GM12891 (cell line): ENCODE results near the gene POPDC2.
A peak's percentile ranks its signal among the peaks of the same experiment; 100 is the strongest.

Experiments
- DNase-seq: peaks from one replicate; pipeline ENCODE4 v3.0.0; 2011; ENCODE audit warnings: low spot score; ENCODE audit not compliant: insufficient read length
- FAIRE-seq: peaks from 2 replicates; lab custom pipeline; 2011; peaks lifted over from hg19 to GRCh38; lab: Jason Lieb, UNC
- PAX5 ChIP-seq: IDR thresholded peaks from 2 replicates; pipeline ENCODE4 v1.6.1; 2011; ENCODE audit warnings: low read length, moderate library complexity, mild to moderate bottlenecking; ENCODE audit not compliant: insufficient read depth, severe bottlenecking
- POLR2A ChIP-seq: IDR thresholded peaks from 2 replicates; pipeline ENCODE4 v1.6.1; 2011; ENCODE audit warnings: low read depth, low read length, control low read depth
- POLR2AphosphoS5 ChIP-seq: IDR thresholded peaks from 2 replicates; pipeline ENCODE4 v1.6.1; 2011; ENCODE audit warnings: low read depth, low read length, control low read depth
- POU2F2 ChIP-seq: IDR thresholded peaks from 2 replicates; pipeline ENCODE4 v1.6.1; 2011; ENCODE audit warnings: low read depth, mild to moderate bottlenecking, control low read depth, low read length, moderate library complexity
- SPI1 ChIP-seq: IDR thresholded peaks from 2 replicates; pipeline ENCODE4 v1.6.1; 2011; ENCODE audit warnings: low read depth, low read length, control low read depth
- TAF1 ChIP-seq: IDR thresholded peaks from 2 replicates; pipeline ENCODE4 v1.6.1; 2011; ENCODE audit warnings: low read depth, low read length, control low read depth

POPDC2 gene

GRCh38 chr3:119657887-119658702, 2.3 kb downstream of the POPDC2 start:
- FAIRE-seq = peak; percentile 58
- DNase-seq = no peak

GRCh38 chr3:119653876-119654275, 6.5 kb downstream of the POPDC2 start:
- no peak for TF ChIP-seq TAF1
- no peak for TF ChIP-seq POLR2AphosphoS5
- TF ChIP-seq PAX5 = no peak
- TF ChIP-seq POLR2A = no peak
- DNase-seq (no peak), FAIRE-seq (no peak)

More at GRCh38 chr3:119657887-119658702, 2.3 kb downstream of the POPDC2 start:
- TF ChIP-seq POLR2A (no peak), SPI1 (no peak), POLR2AphosphoS5 (no peak), POU2F2 (no peak), PAX5 (no peak), TAF1 (no peak)

- no peak for FAIRE-seq
- no peak for DNase-seq
- TF ChIP-seq POLR2A (no peak), PAX5 (no peak), POLR2AphosphoS5 (no peak), POU2F2 (no peak), SPI1 (no peak), TAF1 (no peak)
These were observed 7.9 kb downstream of the POPDC2 start for GRCh38 chr3:119652306-119653033.

GRCh38 chr3:119649761-119650160, 10.6 kb downstream of the POPDC2 start:
- DNase-seq (no peak), FAIRE-seq (peak; percentile 26)
- TF ChIP-seq PAX5 (no peak), SPI1 (no peak), TAF1 (no peak), POLR2AphosphoS5 (no peak), POU2F2 (no peak), POLR2A (no peak)

GRCh38 chr3:119647843-119648575, 12.4 kb downstream of the POPDC2 start:
- no peak for TF ChIP-seq SPI1
- TF ChIP-seq POU2F2 = no peak
- no peak for TF ChIP-seq PAX5
- TF ChIP-seq POLR2A = no peak
- no peak for TF ChIP-seq TAF1
- TF ChIP-seq POLR2AphosphoS5 = no peak
- FAIRE-seq (no peak), DNase-seq (no peak)

GRCh38 chr3:119647171-119647570, 13.2 kb downstream of the POPDC2 start:
- DNase-seq = no peak
- TF ChIP-seq POU2F2 (no peak), SPI1 (no peak), POLR2AphosphoS5 (no peak), POLR2A (no peak), PAX5 (no peak), TAF1 (no peak)
- no peak for FAIRE-seq

GRCh38 chr3:119645813-119646212, 14.6 kb downstream of the POPDC2 start:
- TF ChIP-seq TAF1 = no peak
- no peak for TF ChIP-seq PAX5
- TF ChIP-seq POU2F2 = no peak
- TF ChIP-seq SPI1 = no peak
- no peak for TF ChIP-seq POLR2A
- DNase-seq (no peak), FAIRE-seq (no peak)

GRCh38 chr3:119644481-119644880, 15.9 kb downstream of the POPDC2 start:
- DNase-seq = no peak
- TF ChIP-seq PAX5 (no peak), TAF1 (no peak), POU2F2 (no peak), SPI1 (no peak), POLR2A (no peak), POLR2AphosphoS5 (no peak)
- FAIRE-seq = no peak

- FAIRE-seq (no peak), DNase-seq (no peak)
- TF ChIP-seq TAF1 = no peak
- TF ChIP-seq POLR2AphosphoS5 = no peak
- TF ChIP-seq POU2F2 = no peak
These were observed 16.9 kb downstream of the POPDC2 start for GRCh38 chr3:119643528-119643927.

- FAIRE-seq = no peak
- TF ChIP-seq POU2F2 (no peak), PAX5 (no peak), POLR2AphosphoS5 (no peak), SPI1 (no peak), TAF1 (no peak), POLR2A (no peak)
- DNase-seq = no peak
These were observed 17.5 kb downstream of the POPDC2 start for GRCh38 chr3:119642746-119643473.
